NCI-H1105 (cell line): ENCODE data around the gene CLTB.
A peak's percentile ranks its signal among the peaks of the same experiment; 100 is the strongest.

Experiments
- DNase-seq: peaks from one replicate; lab custom pipeline; 2025; lab: John Stamatoyannopoulos, UW

The CLTB gene

DNA sequence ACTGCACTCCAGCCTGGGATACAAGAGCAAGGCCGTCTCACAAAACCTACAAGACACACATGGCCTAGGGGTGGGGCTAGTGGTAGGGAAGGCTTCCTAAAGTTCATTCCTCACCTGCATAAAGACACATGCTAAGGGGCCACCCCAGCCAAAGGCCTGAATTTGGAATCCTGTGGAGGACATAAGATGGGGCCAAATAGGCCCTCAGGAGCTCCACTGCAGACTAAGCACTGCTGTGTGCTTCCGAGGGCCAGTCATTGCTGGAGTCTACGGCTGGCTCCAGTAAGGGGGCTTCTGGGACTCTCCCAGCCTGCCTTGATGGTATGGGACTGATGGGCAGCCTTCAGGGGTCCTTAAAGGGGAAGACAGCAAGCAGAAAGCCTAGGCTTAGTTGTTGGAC lies 33.6 kb downstream of the CLTB start:
- no peak for DNase-seq

GRCh38 chr5:176381979-176382378 lies 34.4 kb downstream of the CLTB start:
- DNase-seq = no peak

- DNase-seq = no peak
These were observed 34.9 kb downstream of the CLTB start for GRCh38 chr5:176381423-176381822.

GRCh38 chr5:176379881-176380280 lies 36.5 kb downstream of the CLTB start:
- no peak for DNase-seq

- no peak for DNase-seq
These were observed 43.1 kb downstream of the CLTB start for GRCh38 chr5:176373100-176373818.

GRCh38 chr5:176371621-176372539 lies 44.5 kb downstream of the CLTB start:
- no peak for DNase-seq

GRCh38 chr5:176369934-176370711 lies 46.2 kb downstream of the CLTB start:
- no peak for DNase-seq

GRCh38 chr5:176368726-176369125 lies 47.6 kb downstream of the CLTB start:
- no peak for DNase-seq

DNA sequence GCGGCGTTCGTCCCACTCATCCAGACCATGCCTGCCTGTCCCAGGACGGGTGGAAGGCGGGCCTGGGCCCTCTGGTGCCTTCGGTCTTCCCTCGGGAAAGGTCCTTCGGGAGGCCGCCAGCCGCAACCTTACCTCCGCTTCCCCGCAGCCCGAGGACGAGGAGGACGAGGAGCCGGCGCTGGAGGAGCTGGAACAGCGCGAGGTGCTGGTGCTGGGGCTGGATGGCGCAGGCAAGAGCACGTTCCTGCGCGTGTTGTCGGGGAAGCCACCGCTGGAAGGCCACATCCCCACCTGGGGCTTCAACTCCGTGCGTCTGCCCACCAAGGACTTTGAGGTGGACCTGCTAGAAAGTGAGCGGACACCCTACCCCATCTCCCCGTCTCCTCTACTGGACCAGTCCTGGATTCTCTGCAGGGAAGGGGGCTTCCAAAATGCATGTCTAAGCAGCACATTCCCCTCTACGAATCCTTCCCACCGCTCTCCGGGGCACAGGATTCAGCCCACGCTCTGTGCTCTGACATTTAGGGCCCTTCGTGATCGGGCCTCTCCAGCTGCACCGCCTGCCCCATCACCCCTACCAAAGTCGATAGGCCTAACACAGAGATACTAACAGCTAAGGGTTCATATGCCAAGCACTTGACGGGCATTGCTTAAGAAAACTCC lies 50.0 kb downstream of the CLTB start:
- no peak for DNase-seq

DNA sequence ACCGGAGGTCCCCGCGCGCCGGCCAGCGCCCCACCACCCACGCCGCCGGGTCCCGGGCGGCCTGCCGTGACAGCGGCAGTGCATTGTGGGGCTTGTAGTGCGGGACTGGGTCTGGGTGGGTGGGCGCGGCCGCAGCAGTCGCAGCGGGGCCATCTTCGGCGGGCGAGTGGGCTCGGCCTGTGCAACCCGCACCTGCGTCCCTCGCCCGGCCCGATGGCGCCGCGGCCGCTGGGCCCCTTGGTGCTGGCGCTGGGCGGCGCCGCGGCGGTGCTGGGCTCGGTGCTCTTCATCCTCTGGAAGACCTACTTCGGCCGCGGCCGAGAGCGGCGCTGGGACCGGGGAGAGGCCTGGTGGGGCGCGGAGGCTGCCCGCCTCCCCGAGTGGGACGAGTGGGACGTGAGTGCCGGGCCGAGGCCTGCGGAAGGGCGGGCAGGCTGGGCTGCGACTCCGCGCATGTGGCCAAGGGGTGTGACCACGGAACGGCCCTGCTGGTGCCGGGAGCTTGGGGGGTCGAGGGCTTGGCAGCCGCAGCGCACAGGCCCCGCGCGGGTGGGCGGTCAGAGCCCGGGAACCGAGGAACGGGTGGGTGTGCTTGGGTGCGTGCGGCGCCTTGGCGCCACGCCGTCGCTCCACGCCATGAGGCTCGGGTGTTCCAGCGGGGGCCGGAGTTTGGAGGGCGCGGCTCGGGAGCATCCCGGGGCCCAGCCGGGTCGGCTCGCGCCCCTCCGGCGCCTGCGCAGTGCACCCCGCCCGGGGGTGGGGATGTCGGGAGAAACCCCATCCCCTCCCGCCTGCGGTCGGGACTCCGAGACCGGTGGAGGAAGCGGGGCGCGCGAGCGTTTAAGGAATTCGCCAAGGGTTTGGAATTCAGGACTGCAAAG lies 50.7 kb downstream of the CLTB start, which contains the start of gene ARL10:
TSS of gene ARL10 (plus strand) at position 137 of the 881 bp plus-strand sequence. CDS start at position 214, 77 bp downstream.
- no peak for DNase-seq

- DNase-seq = no peak
These were observed 51.5 kb downstream of the CLTB start for GRCh38 chr5:176364765-176365350.

DNA sequence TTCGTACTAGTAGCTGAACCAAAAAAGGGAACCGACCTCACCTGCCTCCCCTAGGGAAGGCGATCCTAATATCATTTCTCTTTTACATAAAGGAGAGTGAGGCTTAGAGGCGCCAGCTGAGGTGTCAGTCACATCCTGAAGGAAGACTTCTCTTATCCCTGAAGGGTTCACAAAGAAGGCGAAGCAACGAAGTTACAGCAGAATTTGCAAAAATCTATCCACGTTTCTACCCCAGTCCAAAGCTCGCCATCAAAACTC lies 54.2 kb downstream of the CLTB start:
- DNase-seq = no peak

DNA sequence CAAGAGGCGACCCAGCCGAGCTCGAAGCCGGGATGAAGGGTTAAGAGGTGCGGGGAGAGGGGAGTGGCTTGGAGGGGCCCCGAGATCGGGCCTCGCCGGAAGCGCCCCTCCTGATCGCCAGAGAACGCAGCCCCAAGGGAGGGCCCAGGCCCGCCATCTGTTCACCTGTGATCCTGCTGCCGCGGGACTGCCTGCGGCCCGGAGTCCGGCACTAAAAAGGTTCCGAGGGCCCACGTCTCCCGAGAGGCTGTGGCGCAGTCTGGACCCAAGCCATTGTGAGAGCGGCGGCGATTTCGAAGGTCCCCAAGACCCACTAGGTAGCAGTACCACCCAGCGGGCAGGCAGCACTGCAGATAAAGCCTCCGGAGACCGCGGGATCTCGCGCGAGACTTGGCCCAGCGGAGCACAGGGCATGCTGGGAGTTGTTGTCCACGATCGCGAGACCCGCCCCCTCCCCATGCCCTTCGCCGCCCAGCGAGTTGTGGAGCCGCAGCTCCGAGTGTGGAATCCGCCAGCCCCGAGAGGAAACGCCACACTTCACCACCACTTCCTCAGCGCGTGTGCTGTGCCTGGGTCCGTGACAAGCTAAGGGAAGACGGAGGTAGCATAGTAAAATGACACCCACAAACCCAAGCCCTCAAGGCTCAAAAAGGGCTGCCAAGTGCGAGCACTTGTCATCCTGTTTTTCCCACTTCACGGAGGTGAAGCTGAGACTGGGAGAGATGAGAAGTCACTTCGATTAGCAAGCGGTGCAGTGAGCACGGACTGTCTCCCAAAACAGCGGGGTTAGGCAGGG lies 54.7 kb downstream of the CLTB start, which contains the start of gene KIAA1191:
TSS of gene KIAA1191 (minus strand) at position 328 of the 796 bp plus-strand sequence. CDS start 2,256 bp downstream, outside the sequence.
- DNase-seq = peak; percentile 69

GRCh38 chr5:176360894-176361436 lies 55.4 kb downstream of the CLTB start:
- no peak for DNase-seq

GRCh38 chr5:176359658-176360057 lies 56.7 kb downstream of the CLTB start:
- DNase-seq = no peak

GRCh38 chr5:176356179-176356566 lies 60.2 kb downstream of the CLTB start:
- no peak for DNase-seq

DNA sequence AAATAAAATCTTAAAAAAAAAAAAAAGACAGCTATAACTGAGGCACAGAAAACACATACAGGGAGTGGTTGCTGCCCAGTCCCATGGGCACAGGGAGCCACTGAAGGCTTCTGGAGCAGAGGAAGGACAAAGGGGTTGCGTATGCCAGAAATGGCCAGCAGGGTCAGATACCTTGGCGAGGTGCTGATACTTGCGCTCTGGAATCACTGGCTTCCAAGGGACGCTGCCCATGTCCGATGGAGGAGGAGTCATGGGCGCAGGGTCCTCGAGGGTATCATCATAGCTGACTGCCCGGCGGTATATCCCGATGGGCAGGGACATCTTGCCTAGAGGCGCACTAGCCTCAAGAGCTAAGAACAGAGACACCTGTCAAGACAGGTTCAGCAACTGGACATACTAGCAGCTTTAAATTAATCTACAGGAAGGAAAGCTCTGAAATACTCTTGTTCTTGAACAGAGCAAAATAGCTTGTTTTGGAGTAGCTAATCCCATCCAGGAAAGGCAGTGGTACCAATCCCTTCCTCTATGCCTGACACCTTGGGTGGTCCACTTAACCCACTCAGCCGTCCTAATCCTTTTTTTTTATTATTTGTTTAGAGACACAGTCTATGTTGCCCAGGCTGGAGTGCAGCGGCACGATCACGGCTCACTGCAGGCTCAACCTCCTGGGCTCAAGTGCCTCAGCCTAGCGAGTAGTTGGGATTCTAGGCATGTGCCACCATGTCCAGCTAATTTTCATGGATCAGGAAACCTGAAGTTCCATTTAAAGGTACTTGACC lies 60.8 kb downstream of the CLTB start:
- no peak for DNase-seq

- DNase-seq = no peak
These were observed 62.8 kb downstream of the CLTB start for GRCh38 chr5:176353533-176353932.
